Measurements from ENCODE around the gene NOTCH2. TPM values are rescaled to one million over a fixed set of nuclear protein-coding genes. Genes with fewer than 3 reads are reported as not detected.
A peak's percentile ranks its signal among the peaks of the same experiment; 100 is the strongest.
"Not testable (repeated sequence)": the region's sequence is repeated elsewhere in the genome, so short reads cannot be mapped to it uniquely, and the experiment has no call there.

NOTCH2 gene
- polyA plus RNA-seq, 1 donor (not counting 4 experiments of a cell fraction or from before 2014, with no cell fraction given) = 22.5 TPM

- DNase-seq (ENCODE audit: low read depth, low spot score); H3K79me2 ChIP-seq (ENCODE audit: control insufficient read depth, insufficient read depth, low read length); H3K4me2 ChIP-seq (ENCODE audit: control insufficient read depth, extremely low read depth, insufficient read depth, low read depth, low read length); dilution Hi-C loops (cut with MboI; ENCODE audit: extremely low pct_ligation_motif_present, low sequenced_read_pairs); H3K27me3 ChIP-seq (ENCODE audit: control insufficient read depth, extremely low read depth, insufficient read depth, low read length); H4K20me1 ChIP-seq (ENCODE audit: control insufficient read depth, extremely low read depth, insufficient read depth, low read length); H3K36me3 ChIP-seq (ENCODE audit: control insufficient read depth in 2 of 2, extremely low read depth in 1 of 2, insufficient read depth in 2 of 2, low read length in 2 of 2); H3K9me3 ChIP-seq (ENCODE audit: control insufficient read depth, low read depth, low read length); H3K9me1 ChIP-seq (ENCODE audit: control insufficient read depth, extremely low read depth, insufficient read depth, low read length); FAIRE-seq; H2AFZ ChIP-seq (ENCODE audit: control insufficient read depth, low read length); H3K27ac ChIP-seq (ENCODE audit: control insufficient read depth, insufficient read depth, low read length); H3K4me3 ChIP-seq (ENCODE audit: control insufficient read depth in 2 of 3, extremely low read depth in 1 of 3, insufficient read depth in 2 of 3, low read depth in 1 of 3, low read length in 3 of 3); H3K9ac ChIP-seq (ENCODE audit: control insufficient read depth, extremely low read depth, insufficient read depth, low read length); H3K4me1 ChIP-seq (ENCODE audit: control insufficient read depth, extremely low read depth, insufficient read depth, low read length): not testable (repeated sequence)
Measured at GRCh38 chr1:120096981-120097545, 27.6 kb upstream of the NOTCH2 start.

- H3K4me3 ChIP-seq (ENCODE audit: control insufficient read depth in 2 of 3, extremely low read depth in 1 of 3, insufficient read depth in 2 of 3, low read depth in 1 of 3, low read length in 3 of 3); H3K27me3 ChIP-seq (ENCODE audit: control insufficient read depth, extremely low read depth, insufficient read depth, low read length); H3K9me3 ChIP-seq (ENCODE audit: control insufficient read depth, low read depth, low read length); FAIRE-seq; H3K36me3 ChIP-seq (ENCODE audit: control insufficient read depth in 2 of 2, extremely low read depth in 1 of 2, insufficient read depth in 2 of 2, low read length in 2 of 2); H3K9me1 ChIP-seq (ENCODE audit: control insufficient read depth, extremely low read depth, insufficient read depth, low read length); H3K4me1 ChIP-seq (ENCODE audit: control insufficient read depth, extremely low read depth, insufficient read depth, low read length); H3K27ac ChIP-seq (ENCODE audit: control insufficient read depth, insufficient read depth, low read length); H3K9ac ChIP-seq (ENCODE audit: control insufficient read depth, extremely low read depth, insufficient read depth, low read length); H2AFZ ChIP-seq (ENCODE audit: control insufficient read depth, low read length); H3K4me2 ChIP-seq (ENCODE audit: control insufficient read depth, extremely low read depth, insufficient read depth, low read depth, low read length); H3K79me2 ChIP-seq (ENCODE audit: control insufficient read depth, insufficient read depth, low read length); H4K20me1 ChIP-seq (ENCODE audit: control insufficient read depth, extremely low read depth, insufficient read depth, low read length); dilution Hi-C loops (cut with MboI; ENCODE audit: extremely low pct_ligation_motif_present, low sequenced_read_pairs); DNase-seq (ENCODE audit: low read depth, low spot score): not testable (repeated sequence)
Measured at GRCh38 chr1:120093548-120094181, 24.2 kb upstream of the NOTCH2 start.

GRCh38 chr1:120092232-120093218 is 23.1 kb upstream of the NOTCH2 start:
- H3K4me3 ChIP-seq (ENCODE audit: control insufficient read depth in 2 of 3, extremely low read depth in 1 of 3, insufficient read depth in 2 of 3, low read depth in 1 of 3, low read length in 3 of 3); H3K36me3 ChIP-seq (ENCODE audit: control insufficient read depth in 2 of 2, extremely low read depth in 1 of 2, insufficient read depth in 2 of 2, low read length in 2 of 2); H3K79me2 ChIP-seq (ENCODE audit: control insufficient read depth, insufficient read depth, low read length); H4K20me1 ChIP-seq (ENCODE audit: control insufficient read depth, extremely low read depth, insufficient read depth, low read length); H3K27me3 ChIP-seq (ENCODE audit: control insufficient read depth, extremely low read depth, insufficient read depth, low read length); DNase-seq (ENCODE audit: low read depth, low spot score); H3K9me3 ChIP-seq (ENCODE audit: control insufficient read depth, low read depth, low read length); dilution Hi-C loops (cut with MboI; ENCODE audit: extremely low pct_ligation_motif_present, low sequenced_read_pairs); H3K4me1 ChIP-seq (ENCODE audit: control insufficient read depth, extremely low read depth, insufficient read depth, low read length); H3K9me1 ChIP-seq (ENCODE audit: control insufficient read depth, extremely low read depth, insufficient read depth, low read length); H3K4me2 ChIP-seq (ENCODE audit: control insufficient read depth, extremely low read depth, insufficient read depth, low read depth, low read length); H3K27ac ChIP-seq (ENCODE audit: control insufficient read depth, insufficient read depth, low read length); H2AFZ ChIP-seq (ENCODE audit: control insufficient read depth, low read length); H3K9ac ChIP-seq (ENCODE audit: control insufficient read depth, extremely low read depth, insufficient read depth, low read length): not testable (repeated sequence)
- peak; percentile 26 for FAIRE-seq

GRCh38 chr1:120090830-120091229 is 21.4 kb upstream of the NOTCH2 start:
- H2AFZ ChIP-seq (ENCODE audit: control insufficient read depth, low read length); H3K9me1 ChIP-seq (ENCODE audit: control insufficient read depth, extremely low read depth, insufficient read depth, low read length); H3K9ac ChIP-seq (ENCODE audit: control insufficient read depth, extremely low read depth, insufficient read depth, low read length); DNase-seq (ENCODE audit: low read depth, low spot score); dilution Hi-C loops (cut with MboI; ENCODE audit: extremely low pct_ligation_motif_present, low sequenced_read_pairs); H4K20me1 ChIP-seq (ENCODE audit: control insufficient read depth, extremely low read depth, insufficient read depth, low read length); H3K9me3 ChIP-seq (ENCODE audit: control insufficient read depth, low read depth, low read length); H3K4me1 ChIP-seq (ENCODE audit: control insufficient read depth, extremely low read depth, insufficient read depth, low read length); H3K79me2 ChIP-seq (ENCODE audit: control insufficient read depth, insufficient read depth, low read length); H3K27me3 ChIP-seq (ENCODE audit: control insufficient read depth, extremely low read depth, insufficient read depth, low read length); H3K4me2 ChIP-seq (ENCODE audit: control insufficient read depth, extremely low read depth, insufficient read depth, low read depth, low read length); H3K36me3 ChIP-seq (ENCODE audit: control insufficient read depth in 2 of 2, extremely low read depth in 1 of 2, insufficient read depth in 2 of 2, low read length in 2 of 2); H3K4me3 ChIP-seq (ENCODE audit: control insufficient read depth in 2 of 3, extremely low read depth in 1 of 3, insufficient read depth in 2 of 3, low read depth in 1 of 3, low read length in 3 of 3): not testable (repeated sequence)
- peak; percentile 36 for FAIRE-seq
- peak overlapping the region; percentile 60 for H3K27ac ChIP-seq (ENCODE audit: control insufficient read depth, insufficient read depth, low read length)
